AG04450 (cell line): ENCODE measurements around the gene DARS1. TPM values are rescaled to one million over a fixed set of nuclear protein-coding genes. Genes with fewer than 3 reads are reported as not detected.

Experiments used
- CTCF ChIA-PET: fragments of 300-600, 350-600 bp; formaldehyde crosslinking; extraction: SDS; loops from one replicate; lab custom pipeline; 2022; ENCODE audit warnings: antibody characterized with exemption, inconsistent platforms; lab: Charles Lee
- POLR2A ChIA-PET: fragments of 350-600 bp; formaldehyde crosslinking; extraction: SDS; loops from one replicate; lab custom pipeline; 2021; ENCODE audit warnings: antibody characterized with exemption, inconsistent platforms; lab: Yijun Ruan, JAX
- DNase-seq: peaks from one replicate; pipeline ENCODE4 v3.0.0-alpha.2; 2011; ENCODE audit warnings: low read depth, low spot score
- H3K27ac ChIP-seq: one replicate; pipeline ENCODE4 v1.5.1; 2012; ENCODE audit warnings: low read depth, low read length, control low read depth
- H3K27me3 ChIP-seq: one replicate; pipeline ENCODE4 v1.6.0; 2012; ENCODE audit warnings: low read length; ENCODE audit not compliant: control insufficient read depth, insufficient read depth
- H3K4me3 ChIP-seq: 2 replicates; pipeline ENCODE4 v1.5.1; 2011; ENCODE audit warnings: mild to moderate bottlenecking, low read depth, low read length, control low read depth
- H3K9me3 ChIP-seq: 2 replicates; pipeline ENCODE4 v1.5.1; 2012; ENCODE audit warnings: low read length; ENCODE audit not compliant: control insufficient read depth, insufficient read depth
- polyA plus RNA-seq: library from polyadenylated mRNA; depleted of rRNA; stranded (reverse); fragments of >200 nt; gene quantifications from 2 replicates; pipeline ENCODE4 v1.2.3, GENCODE V29; 2011
- TF ChIP-seq, protein P1 (sequence below): IDR thresholded peaks from 2 replicates; pipeline ENCODE4 v1.5.1; 2011; ENCODE audit warnings: low read depth, low read length, control low read depth, inconsistent platforms

The DARS1 gene
- polyA plus RNA-seq, 1 experiment, result 91.6 TPM

DNA sequence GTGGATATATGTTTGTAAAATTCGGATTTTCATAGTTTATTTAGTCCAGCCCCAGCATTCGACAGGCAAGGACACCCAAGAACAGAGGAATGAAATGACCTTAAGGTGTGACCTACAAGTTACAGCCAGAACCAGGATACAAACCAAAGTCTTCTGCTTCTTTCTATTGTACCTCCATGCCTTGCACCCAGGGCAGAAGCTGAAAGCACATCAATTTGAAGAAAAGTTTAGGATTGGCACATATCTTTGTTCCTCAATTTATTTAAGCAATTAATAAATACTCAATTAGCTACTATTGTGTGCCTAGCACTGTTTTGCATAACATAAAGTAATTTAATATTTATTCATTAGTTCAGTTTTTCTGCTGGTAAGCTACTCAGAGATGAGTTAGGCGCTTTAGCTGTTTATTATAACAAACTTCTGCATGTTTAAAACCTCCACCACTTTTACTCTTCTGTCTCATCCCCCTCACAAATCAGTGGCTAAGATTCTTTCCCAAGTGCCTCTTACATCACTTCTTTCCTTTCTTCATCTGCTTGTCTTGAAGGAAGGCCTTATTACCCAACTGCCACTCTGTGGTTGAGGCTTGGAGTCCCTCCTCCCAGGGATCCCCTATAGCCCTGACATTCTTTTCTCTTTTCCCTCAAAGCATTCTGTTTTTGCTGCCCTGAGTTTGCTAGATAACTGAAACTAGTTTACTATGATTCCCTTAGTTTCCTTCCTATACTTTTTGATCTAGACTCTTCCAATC, 37.1 kb upstream of the DARS1 start:
- POLR2A ChIA-PET, result no interaction called here
- TF ChIP-seq, protein P1, sequence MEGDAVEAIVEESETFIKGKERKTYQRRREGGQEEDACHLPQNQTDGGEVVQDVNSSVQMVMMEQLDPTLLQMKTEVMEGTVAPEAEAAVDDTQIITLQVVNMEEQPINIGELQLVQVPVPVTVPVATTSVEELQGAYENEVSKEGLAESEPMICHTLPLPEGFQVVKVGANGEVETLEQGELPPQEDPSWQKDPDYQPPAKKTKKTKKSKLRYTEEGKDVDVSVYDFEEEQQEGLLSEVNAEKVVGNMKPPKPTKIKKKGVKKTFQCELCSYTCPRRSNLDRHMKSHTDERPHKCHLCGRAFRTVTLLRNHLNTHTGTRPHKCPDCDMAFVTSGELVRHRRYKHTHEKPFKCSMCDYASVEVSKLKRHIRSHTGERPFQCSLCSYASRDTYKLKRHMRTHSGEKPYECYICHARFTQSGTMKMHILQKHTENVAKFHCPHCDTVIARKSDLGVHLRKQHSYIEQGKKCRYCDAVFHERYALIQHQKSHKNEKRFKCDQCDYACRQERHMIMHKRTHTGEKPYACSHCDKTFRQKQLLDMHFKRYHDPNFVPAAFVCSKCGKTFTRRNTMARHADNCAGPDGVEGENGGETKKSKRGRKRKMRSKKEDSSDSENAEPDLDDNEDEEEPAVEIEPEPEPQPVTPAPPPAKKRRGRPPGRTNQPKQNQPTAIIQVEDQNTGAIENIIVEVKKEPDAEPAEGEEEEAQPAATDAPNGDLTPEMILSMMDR, result no peak
- CTCF ChIA-PET, result interaction anchor here (1.9 kb wide), 1 partner anchor 17 kb away, joined by 5 read pairs; no protein-coding TSS in a partner anchor

DNA sequence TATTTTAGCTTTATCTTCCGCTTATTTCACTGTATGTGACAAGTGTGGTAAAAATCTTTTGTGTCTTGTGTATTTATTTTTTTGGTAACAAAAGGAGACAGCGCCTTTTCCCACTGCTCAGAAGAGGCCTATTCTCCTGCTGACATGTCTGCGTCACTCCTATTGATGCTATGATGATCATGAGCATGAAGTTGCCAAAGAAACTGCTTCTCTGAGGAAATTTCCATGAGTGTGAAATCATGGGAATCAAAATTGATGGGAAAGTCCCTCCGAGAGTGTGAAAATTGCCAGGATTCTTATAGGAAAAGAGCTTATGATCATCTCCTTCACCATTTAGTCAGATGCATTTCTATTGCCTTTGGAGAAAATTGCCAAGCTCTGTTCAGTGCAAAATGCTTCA, 36.5 kb upstream of the DARS1 start:
- ChIA-PET CTCF (interaction anchor here (1.9 kb wide), 1 partner anchor 16 kb away, joined by 5 read pairs; no protein-coding TSS in a partner anchor), POLR2A (no interaction called here)
- TF ChIP-seq, protein P1, result no peak
- no peaks in the 10 kb centered on the region for H3K9me3 ChIP-seq
- H3K4me3 ChIP-seq, result no peak overlapping the region
- no peak overlapping the region for H3K27ac ChIP-seq
- DNase-seq, result no peak
- H3K27me3 ChIP-seq, result no peaks in the 10 kb centered on the region

More for the DNA sequence above, 37.1 kb upstream of the DARS1 start:
- H3K27ac ChIP-seq, result no peak overlapping the region
- no peak for DNase-seq
- no peaks in the 10 kb centered on the region for H3K27me3 ChIP-seq
- H3K9me3 ChIP-seq, result no peaks in the 10 kb centered on the region
- no peak overlapping the region for H3K4me3 ChIP-seq

DNA sequence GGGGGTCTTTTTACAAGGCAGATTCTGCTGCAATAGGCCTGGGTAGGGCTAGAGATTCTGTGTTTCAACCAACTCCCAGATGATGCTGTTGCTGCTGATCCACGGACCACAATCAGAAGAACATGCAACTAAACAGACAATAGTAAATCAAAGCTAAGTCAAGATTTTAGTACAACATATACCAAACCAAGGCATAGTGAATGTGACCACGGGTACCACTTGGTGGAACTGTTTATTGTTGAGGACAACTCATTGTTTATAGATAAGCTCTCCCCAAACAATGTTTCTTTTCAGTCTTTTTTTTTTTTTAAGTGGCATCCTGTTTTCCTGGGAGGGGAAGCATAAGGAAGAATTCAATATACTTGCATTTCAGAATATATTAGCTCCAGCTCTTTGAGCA, 36.0 kb upstream of the DARS1 start:
- ChIA-PET POLR2A (no interaction called here), CTCF (interaction anchor here (1.3 to 1.9 kb wide), 2 partner anchors 15 to 107 kb away, joined by 4 to 5 read pairs; no protein-coding TSS in a partner anchor)
- TF ChIP-seq, protein P1, result no peak
- no peaks in the 10 kb centered on the region for H3K9me3 ChIP-seq
- H3K4me3 ChIP-seq, result no peak overlapping the region
- peaks cover 3% of the 10 kb centered on the region for H3K27me3 ChIP-seq
- no peak overlapping the region for H3K27ac ChIP-seq
- no peak for DNase-seq

DNA sequence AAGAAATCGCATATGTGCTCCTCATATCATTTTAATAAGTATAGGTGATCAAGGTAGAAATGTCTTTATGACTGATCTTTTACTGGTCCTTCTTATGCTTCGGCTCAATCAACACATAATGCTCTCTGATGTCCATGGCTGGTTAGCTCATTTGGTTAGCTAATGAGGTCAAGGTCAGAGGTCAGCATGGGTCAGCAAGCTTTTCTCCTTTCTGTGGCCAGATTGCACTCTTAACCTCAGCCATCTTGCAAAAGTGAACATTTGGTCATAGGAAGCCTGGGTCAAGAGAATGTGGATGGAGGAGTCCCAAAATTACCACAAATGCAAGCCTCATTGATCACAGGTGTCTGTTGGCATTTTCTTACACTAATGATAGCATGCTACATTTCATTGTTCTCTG, 35.4 kb upstream of the DARS1 start:
- POLR2A ChIA-PET, result no interaction called here
- TF ChIP-seq, protein P1, result no peak
- CTCF ChIA-PET, result interaction anchor here (1.3 to 1.9 kb wide), 2 partner anchors 15 to 107 kb away, joined by 4 to 5 read pairs; no protein-coding TSS in a partner anchor
- H3K27me3 ChIP-seq, result peaks cover 3% of the 10 kb centered on the region
- no peak for DNase-seq
- H3K27ac ChIP-seq, result no peak overlapping the region
- no peaks in the 10 kb centered on the region for H3K9me3 ChIP-seq
- no peak overlapping the region for H3K4me3 ChIP-seq

DNA sequence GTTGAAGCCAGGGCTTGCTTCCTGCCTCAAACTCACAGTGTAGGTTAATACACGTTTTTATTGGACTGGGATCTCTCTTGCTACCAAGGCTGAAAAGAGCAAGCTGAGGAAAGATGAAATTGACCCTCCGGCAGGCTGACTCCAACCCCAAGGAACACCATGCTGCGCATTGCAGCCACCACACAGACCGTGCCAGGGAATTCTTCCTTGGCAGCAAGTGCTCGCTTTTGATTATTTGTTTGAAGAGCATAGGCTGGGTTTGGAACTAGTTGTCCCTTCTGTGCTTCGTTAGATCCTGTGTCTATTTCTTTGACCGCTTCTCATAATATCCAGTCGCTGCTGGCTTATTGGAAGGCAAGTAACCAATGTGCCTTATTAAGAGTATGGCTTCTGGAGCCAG, 34.4 kb upstream of the DARS1 start:
- Histone ChIP-seq H3K9me3 (no peaks in the 10 kb centered on the region), H3K27ac (no peak overlapping the region), H3K27me3 (peaks cover 3% of the 10 kb centered on the region), H3K4me3 (no peak overlapping the region)
- no peak for DNase-seq
- CTCF ChIA-PET, result interaction anchor here (0.7 kb wide), 1 partner anchor 22 kb away, joined by 3 read pairs; no protein-coding TSS in a partner anchor
- TF ChIP-seq, protein P1, result no peak
- POLR2A ChIA-PET, result no interaction called here
